ENCODE measurements around the gene RCSD1.

RCSD1 gene

DNA sequence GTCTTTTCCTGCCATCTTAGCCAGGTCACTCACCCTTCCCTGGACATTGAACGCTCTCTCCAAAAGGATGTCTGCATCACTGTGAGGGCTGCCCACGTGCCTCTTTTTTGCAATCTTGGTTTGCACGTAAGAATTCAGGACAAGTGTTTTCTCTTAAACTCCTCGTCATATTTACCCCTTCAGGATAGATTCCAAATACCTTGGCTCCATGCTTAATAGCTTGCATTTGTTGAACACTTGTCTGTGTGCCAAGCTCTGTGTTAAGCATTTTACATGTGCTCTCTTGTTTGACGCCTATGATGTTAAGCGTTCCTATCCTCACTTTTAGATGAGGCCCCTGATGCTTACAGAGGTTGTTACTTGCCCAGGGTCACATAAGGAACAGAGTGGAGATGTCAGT lies 29.8 kb downstream of the RCSD1 start:
- no peak overlapping the region for H3K4me3 ChIP-seq (replicated peaks; ENCODE audit: low read depth, low read length)
- no peak for TF ChIP-seq CTCF (IDR thresholded peaks at IDR 0.05; ENCODE audit: low read length, missing control alignments)
- DNase-seq (ENCODE audit: low read depth): no peak

- TF ChIP-seq CTCF (IDR thresholded peaks at IDR 0.05; ENCODE audit: low read length, missing control alignments): no peak
- H3K4me3 ChIP-seq (replicated peaks; ENCODE audit: low read depth, low read length): no peak overlapping the region
- peak; percentile 90 for DNase-seq (ENCODE audit: low read depth)
These were observed 31.7 kb downstream of the RCSD1 start for GRCh38 chr1:167661527-167662426.

DNA sequence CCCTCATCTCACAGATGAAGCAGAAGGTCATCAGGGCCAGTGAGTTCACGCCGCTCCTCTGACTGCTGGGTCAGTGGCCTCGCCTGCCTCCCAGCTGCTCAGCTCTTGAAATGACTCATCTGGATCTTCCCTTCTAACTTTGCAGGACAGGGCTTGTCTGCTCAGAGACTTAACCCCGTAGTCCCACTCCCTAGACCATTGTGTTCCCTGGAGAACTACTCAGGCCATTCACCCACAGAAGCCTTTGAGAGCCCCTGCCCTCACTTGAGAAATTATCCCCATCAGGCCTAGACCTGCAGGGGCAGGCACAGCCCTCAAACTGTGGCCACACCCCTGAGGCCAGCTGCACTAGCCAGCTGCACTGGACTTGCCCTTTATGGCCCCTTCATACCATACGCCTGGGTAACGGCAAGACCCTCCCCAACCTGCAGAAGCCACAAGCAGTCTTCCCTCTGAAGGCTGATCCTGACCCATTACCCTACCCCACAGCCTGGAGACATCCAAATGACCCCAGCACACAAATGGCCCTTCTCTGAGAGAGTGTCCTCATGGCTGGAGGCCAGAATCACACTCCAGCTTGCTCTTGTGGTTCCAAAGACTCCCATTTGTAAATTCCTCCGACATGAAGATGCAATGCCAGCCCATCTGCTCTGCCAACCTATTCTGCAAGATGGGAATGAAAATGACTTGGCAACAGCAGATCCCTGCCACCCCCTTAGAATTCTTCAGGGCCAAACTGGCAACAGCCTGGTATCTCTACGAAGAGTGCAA lies 33.2 kb downstream of the RCSD1 start:
- TF ChIP-seq CTCF (IDR thresholded peaks at IDR 0.05; ENCODE audit: low read length, missing control alignments): no peak
- H3K4me3 ChIP-seq (replicated peaks; ENCODE audit: low read depth, low read length): no peak overlapping the region
- peak; percentile 35 for DNase-seq (ENCODE audit: low read depth)

- DNase-seq (ENCODE audit: low read depth): no peak
- H3K4me3 ChIP-seq (replicated peaks; ENCODE audit: low read depth, low read length): no peak overlapping the region
- no peak for TF ChIP-seq CTCF (IDR thresholded peaks at IDR 0.05; ENCODE audit: low read length, missing control alignments)
These were observed 35.4 kb downstream of the RCSD1 start for GRCh38 chr1:167665469-167665868.

DNA sequence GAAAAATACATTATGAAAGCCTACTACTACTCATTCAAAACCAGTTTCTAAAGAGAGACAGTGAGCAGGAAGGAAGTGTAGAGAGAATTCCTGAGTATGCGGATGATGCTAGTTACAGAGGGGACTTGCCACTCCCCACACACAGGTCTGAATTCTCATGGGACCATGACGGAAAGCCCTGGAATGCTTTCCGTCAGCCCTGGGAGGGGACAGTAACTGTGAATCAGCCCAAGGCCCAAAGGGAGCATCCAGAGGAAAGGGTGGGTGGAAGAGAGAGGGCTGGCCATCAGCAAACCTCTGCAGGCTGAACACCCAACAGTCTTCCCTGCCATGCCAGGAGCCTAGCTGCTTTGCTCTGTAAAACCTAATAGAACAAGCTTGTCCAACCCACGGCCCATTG lies 36.4 kb downstream of the RCSD1 start:
- no peak overlapping the region for H3K4me3 ChIP-seq (replicated peaks; ENCODE audit: low read depth, low read length)
- TF ChIP-seq CTCF (IDR thresholded peaks at IDR 0.05; ENCODE audit: low read length, missing control alignments): no peak
- peak; percentile 74 for DNase-seq (ENCODE audit: low read depth)

- TF ChIP-seq CTCF (IDR thresholded peaks at IDR 0.05; ENCODE audit: low read length, missing control alignments): no peak
- H3K4me3 ChIP-seq (replicated peaks; ENCODE audit: low read depth, low read length): no peak overlapping the region
- no peak for DNase-seq (ENCODE audit: low read depth)
These were observed 37.5 kb downstream of the RCSD1 start for GRCh38 chr1:167667536-167667935.
